H9 (cell line): ENCODE measurements around the gene AJAP1. TPM values are rescaled to one million over a fixed set of nuclear protein-coding genes. Genes with fewer than 3 reads are reported as not detected.
A peak's percentile ranks its signal among the peaks of the same experiment; 100 is the strongest.

Experiments
- DNase-seq: peaks from one replicate; pipeline ENCODE4 v3.0.0-alpha.2; 2017
- H2AFZ ChIP-seq: one replicate; pipeline ENCODE4 v1.6.1; 2013; ENCODE audit warnings: mild to moderate bottlenecking, low read length, control low read depth, moderate library complexity
- H2AK5ac ChIP-seq: 2 replicates; pipeline ENCODE4 v1.6.1; 2013; ENCODE audit warnings: low read length, control low read depth, mixed read lengths; ENCODE audit not compliant: insufficient read length
- H2BK120ac ChIP-seq: one replicate; pipeline ENCODE4 v1.6.1; 2013; ENCODE audit warnings: low read depth, mild to moderate bottlenecking, low read length, control low read depth, inconsistent platforms; ENCODE audit not compliant: poor library complexity, severe bottlenecking
- H2BK12ac ChIP-seq: 2 replicates; pipeline ENCODE4 v1.6.1; 2013; ENCODE audit warnings: low read length, control low read depth, mixed read lengths, low read depth; ENCODE audit not compliant: insufficient read length
- H2BK15ac ChIP-seq: 2 replicates; pipeline ENCODE4 v1.6.1; 2013; ENCODE audit warnings: low read depth, low read length, control low read depth
- H2BK20ac ChIP-seq: one replicate; pipeline ENCODE4 v1.6.1; 2013; ENCODE audit warnings: low read depth, mild to moderate bottlenecking, low read length, control low read depth, inconsistent platforms; ENCODE audit not compliant: poor library complexity, severe bottlenecking
- H2BK5ac ChIP-seq: 2 replicates; pipeline ENCODE4 v1.6.1; 2013; ENCODE audit warnings: low read length, control low read depth, mixed read lengths; ENCODE audit not compliant: insufficient read length
- H3K14ac ChIP-seq: 2 replicates; pipeline ENCODE4 v1.6.1; 2013; ENCODE audit warnings: low read length, control low read depth; ENCODE audit not compliant: insufficient read depth
- H3K18ac ChIP-seq: 2 replicates; pipeline ENCODE4 v1.6.1; 2013; ENCODE audit warnings: low read depth, mild to moderate bottlenecking, mixed read lengths, low read length, control low read depth; ENCODE audit not compliant: insufficient read length
- H3K23ac ChIP-seq: 2 replicates; pipeline ENCODE4 v1.6.1; 2013; ENCODE audit warnings: low read length, control low read depth, mixed read lengths, low read depth; ENCODE audit not compliant: insufficient read length
- H3K23me2 ChIP-seq: 2 replicates; pipeline ENCODE4 v1.6.1; 2013; ENCODE audit warnings: low read depth, mild to moderate bottlenecking, mixed read lengths, low read length, control low read depth; ENCODE audit not compliant: insufficient read length, poor library complexity, severe bottlenecking
- H3K27ac ChIP-seq: 2 replicates; pipeline ENCODE4 v1.5.1; 2013; ENCODE audit warnings: low read length, control low read depth, mixed read lengths, low read depth; ENCODE audit not compliant: insufficient read length
- H3K27me3 ChIP-seq: 2 replicates; pipeline ENCODE4 v1.6.1; 2013; ENCODE audit warnings: low read length, control low read depth, inconsistent platforms; ENCODE audit not compliant: insufficient read depth
- H3K4ac ChIP-seq: 2 replicates; pipeline ENCODE4 v1.6.1; 2013; ENCODE audit warnings: low read depth, mild to moderate bottlenecking, control low read depth, inconsistent platforms, low read length, moderate library complexity
- H3K4me1 ChIP-seq: 2 replicates; pipeline ENCODE4 v1.6.1; 2013; ENCODE audit warnings: low read length, control low read depth, inconsistent platforms; ENCODE audit not compliant: insufficient read depth
- H3K4me2 ChIP-seq: 2 replicates; pipeline ENCODE4 v1.6.1; 2013; ENCODE audit warnings: low read length, control low read depth, mixed read lengths; ENCODE audit not compliant: insufficient read length, insufficient read depth
- H3K56ac ChIP-seq: 2 replicates; pipeline ENCODE4 v1.6.1; 2013; ENCODE audit warnings: low read depth, mild to moderate bottlenecking, mixed read lengths, low read length, control low read depth; ENCODE audit not compliant: insufficient read length
- H3K79me1 ChIP-seq: 2 replicates; pipeline ENCODE4 v1.6.1; 2013; ENCODE audit warnings: low read depth, mild to moderate bottlenecking, moderate library complexity, low read length, control low read depth, inconsistent platforms; ENCODE audit not compliant: insufficient read depth, poor library complexity, severe bottlenecking
- H3K79me2 ChIP-seq: 2 replicates; pipeline ENCODE4 v1.6.1; 2013; ENCODE audit warnings: low read length, control low read depth, inconsistent platforms; ENCODE audit not compliant: insufficient read depth
- H3K9ac ChIP-seq: 2 replicates; pipeline ENCODE4 v1.6.1; 2013; ENCODE audit warnings: low read length, control low read depth, mixed read lengths; ENCODE audit not compliant: insufficient read length; ENCODE audit errors: extremely low read depth
- H3K9me3 ChIP-seq: one replicate; pipeline ENCODE4 v1.6.1; 2013; ENCODE audit warnings: low read depth, low read length, inconsistent platforms; ENCODE audit not compliant: control insufficient read depth
- H3T11ph ChIP-seq: one replicate; pipeline ENCODE4 v1.6.1; 2013; ENCODE audit warnings: mild to moderate bottlenecking, low read length, control low read depth, inconsistent platforms
- H4K20me1 ChIP-seq: one replicate; pipeline ENCODE4 v1.6.1; 2013; ENCODE audit not compliant: control insufficient read depth, insufficient read length, insufficient read depth
- H4K5ac ChIP-seq: 2 replicates; pipeline ENCODE4 v1.6.1; 2013; ENCODE audit warnings: low read depth, mild to moderate bottlenecking, mixed read lengths, low read length, control low read depth; ENCODE audit not compliant: insufficient read length
- H4K8ac ChIP-seq: replicated peaks from 2 replicates; pipeline ENCODE4 v1.6.1; 2013; ENCODE audit warnings: low read length, control low read depth, mixed read lengths, low read depth; ENCODE audit not compliant: insufficient read length
- H4K91ac ChIP-seq: 2 replicates; pipeline ENCODE4 v1.6.1; 2013; ENCODE audit warnings: low read depth, mild to moderate bottlenecking, moderate library complexity, mixed read lengths, low read length, control low read depth; ENCODE audit not compliant: insufficient read length
- H3K27ac Mint-ChIP-seq, 3 experiments: 2 replicates in 2 of 3; 3 replicates in 1 of 3; pipeline ENCODE4 v1.8.0; 2020 to 2021; ENCODE audit warnings: mixed read lengths in 3 of 3, mild to moderate bottlenecking in 1 of 3, moderate library complexity in 1 of 3
- H3K27me3 Mint-ChIP-seq: 2 replicates; pipeline ENCODE4 v1.8.0; 2021; ENCODE audit warnings: low read depth, mild to moderate bottlenecking, moderate library complexity, mixed read lengths
- H3K36me3 Mint-ChIP-seq, 3 experiments: 2 replicates in 2 of 3; 3 replicates in 1 of 3; pipeline ENCODE4 v1.8.0; 2020 to 2021; ENCODE audit warnings: low read depth in 3 of 3, mixed read lengths in 3 of 3; ENCODE audit not compliant: insufficient read depth in 1 of 3
- H3K4me1 Mint-ChIP-seq, 2 experiments: 2 replicates each; pipeline ENCODE4 v1.8.0; 2020; ENCODE audit warnings: mixed read lengths in 2 of 2
- H3K4me3 Mint-ChIP-seq, 2 experiments: 2 replicates in 1 of 2; 3 replicates in 1 of 2; pipeline ENCODE4 v1.8.0; 2020 to 2021; ENCODE audit warnings: mild to moderate bottlenecking in 2 of 2, mixed read lengths in 2 of 2, moderate library complexity in 1 of 2
- H3K9me3 Mint-ChIP-seq, 2 experiments: 2 replicates in 1 of 2; 3 replicates in 1 of 2; pipeline ENCODE4 v1.8.0; 2020; ENCODE audit warnings: mild to moderate bottlenecking in 2 of 2, mixed read lengths in 2 of 2, moderate library complexity in 1 of 2
- CTCF ChIP-seq: fragments of 200-600 bp; sonication (generic); conservative IDR thresholded peaks from 3 replicates; pipeline ENCODE4 v1.8.0; 2021; ENCODE audit warnings: antibody characterized with exemption, mild to moderate bottlenecking
- WGBS: extraction: QIAGEN DNeasy Blood & Tissue Kit; methylation state at CpG from one replicate; pipeline ENCODE4 v1.1.7; 2013; ENCODE audit warnings: missing lambda C conversion rate, low lambda C conversion rate, mixed read lengths; ENCODE audit not compliant: insufficient read length; ENCODE audit errors: extremely low coverage; 5-methylcytosine and 5-hydroxymethylcytosine counted together
- total RNA-seq: library from RNA; stranded (reverse); gene quantifications from 2 replicates; pipeline ENCODE4 v1.2.1, GENCODE V29; 2021

The AJAP1 gene
- total RNA-seq, 1 experiment from 2014 or later = 8.6 TPM

- H2AK5ac ChIP-seq = no peak overlapping the region
- H3K4me1 Mint-ChIP-seq = peaks cover 17 to 21% of the 10 kb centered on the region in 2 experiments
- no peaks in the 10 kb centered on the region for H3K79me1 ChIP-seq
- H2AFZ ChIP-seq = no peak overlapping the region
- H3K27ac ChIP-seq = no peak overlapping the region
- H3K23me2 ChIP-seq = no peaks in the 10 kb centered on the region
- no peak overlapping the region for H3K4ac ChIP-seq
- H2BK12ac ChIP-seq = no peak overlapping the region
- no peak overlapping the region for H3T11ph ChIP-seq
- no peak overlapping the region for H3K23ac ChIP-seq
- H3K14ac ChIP-seq = no peak overlapping the region
- H3K9me3 ChIP-seq = no peaks in the 10 kb centered on the region
- DNase-seq = no peak
- H3K4me1 ChIP-seq = no peaks in the 10 kb centered on the region
- H2BK15ac ChIP-seq = no peak overlapping the region
- no peaks in the 10 kb centered on the region for H3K79me2 ChIP-seq
- no peaks in the 10 kb centered on the region for H3K27me3 ChIP-seq
- H3K9ac ChIP-seq = no peak overlapping the region
- H2BK20ac ChIP-seq = no peak overlapping the region
- peaks cover 3% of the 10 kb centered on the region for H3K27me3 Mint-ChIP-seq
- no peak overlapping the region for H4K8ac ChIP-seq
- H3K27ac Mint-ChIP-seq = peak overlapping the region in 1 of 3 experiments; percentile 82; a peak in 1 of 7 replicates
- H3K9me3 Mint-ChIP-seq = peaks cover 3 to 4% of the 10 kb centered on the region in 2 experiments; a peak in 3 of 5 replicates
- no peak overlapping the region for H2BK5ac ChIP-seq
- no peak overlapping the region for H4K5ac ChIP-seq
- H3K36me3 Mint-ChIP-seq = peaks cover 0 to 8% (median 4%) of the 10 kb centered on the region in 3 experiments; a peak in 4 of 7 replicates
- no peak overlapping the region for H3K4me3 Mint-ChIP-seq
- H4K91ac ChIP-seq = no peak overlapping the region
- TF ChIP-seq CTCF = no peak
- H3K4me2 ChIP-seq = no peak overlapping the region
- no peak overlapping the region for H3K56ac ChIP-seq
- H3K18ac ChIP-seq = no peak overlapping the region
- H4K20me1 ChIP-seq = no peaks in the 10 kb centered on the region
- no peak overlapping the region for H2BK120ac ChIP-seq
- WGBS = no CpG with 5 or more reads among the region's 6 CpGs
Measured at GRCh38 chr1:4734219-4734618, 79.8 kb downstream of the AJAP1 start.
